GM21786 (cell line): ENCODE data around the gene PCDHB11.
"Not testable (repeated sequence)": the region's sequence is repeated elsewhere in the genome, so short reads cannot be mapped to it uniquely, and the experiment has no call there.

Source experiments
- ATAC-seq: cut with Tn5 transposase; IDR thresholded peaks from one replicate; pipeline ENCODE4 v1.9.1; 2021; ENCODE audit not compliant: unreplicated experiment

The PCDHB11 gene

GRCh38 chr5:141199359-141200235 lies at the start of gene PCDHB11:
PCDHB11 (plus strand) TSS chr5:141199627; CDS start chr5:141199775, 148 bp downstream.
- no peak for ATAC-seq

GRCh38 chr5:141149812-141150211 lies 49.6 kb upstream of the PCDHB11 start, which contains the start of gene PCDHB6:
PCDHB6 (plus strand) TSS chr5:141150057; CDS start chr5:141150258, 201 bp downstream.
- no peak for ATAC-seq

GRCh38 chr5:141150224-141150992 lies 49.0 kb upstream of the PCDHB11 start:
- no peak for ATAC-seq

GRCh38 chr5:141150993-141151325 lies 48.5 kb upstream of the PCDHB11 start:
- ATAC-seq = no peak

- ATAC-seq = not testable (repeated sequence)
Observed at GRCh38 chr5:141151632-141152031, 47.8 kb upstream of the PCDHB11 start.

GRCh38 chr5:141152096-141152495 lies 47.3 kb upstream of the PCDHB11 start:
- ATAC-seq = not testable (repeated sequence)

- ATAC-seq = no peak
Observed at GRCh38 chr5:141155540-141156374, 43.7 kb upstream of the PCDHB11 start.

GRCh38 chr5:141157356-141157755 lies 42.1 kb upstream of the PCDHB11 start:
- ATAC-seq = not testable (repeated sequence)

- ATAC-seq = not testable (repeated sequence)
Observed at GRCh38 chr5:141157901-141158300, 41.5 kb upstream of the PCDHB11 start.

GRCh38 chr5:141172381-141173204 lies 26.8 kb upstream of the PCDHB11 start, which contains the start of gene PCDHB7:
PCDHB7 (plus strand) TSS chr5:141172644; CDS start chr5:141172836, 192 bp downstream.
- no peak for ATAC-seq

- ATAC-seq = not testable (repeated sequence)
Observed at GRCh38 chr5:141174291-141175104, 24.9 kb upstream of the PCDHB11 start.

- no peak for ATAC-seq
Observed at GRCh38 chr5:141175933-141176332, 23.5 kb upstream of the PCDHB11 start.

GRCh38 chr5:141177577-141178191 lies 21.7 kb upstream of the PCDHB11 start, which contains the start of gene PCDHB8:
PCDHB8 (plus strand) TSS chr5:141177790; CDS start chr5:141178035, 245 bp downstream.
- not testable (repeated sequence) for ATAC-seq

GRCh38 chr5:141179371-141179770 lies 20.1 kb upstream of the PCDHB11 start:
- ATAC-seq = not testable (repeated sequence)

GRCh38 chr5:141179876-141180275 lies 19.6 kb upstream of the PCDHB11 start:
- not testable (repeated sequence) for ATAC-seq

GRCh38 chr5:141180313-141180712 lies 19.1 kb upstream of the PCDHB11 start:
- no peak for ATAC-seq

GRCh38 chr5:141182248-141182647 lies 17.2 kb upstream of the PCDHB11 start, which contains the start of gene PCDHB16:
PCDHB16 (plus strand) TSS chr5:141182387; CDS start chr5:141182560, 173 bp downstream.
- no peak for ATAC-seq

GRCh38 chr5:141184117-141184855 lies 15.1 kb upstream of the PCDHB11 start:
- not testable (repeated sequence) for ATAC-seq
